A549 (cell line): ENCODE measurements around the gene NYNRIN. TPM values are rescaled to one million over a fixed set of nuclear protein-coding genes. Genes with fewer than 3 reads are reported as not detected.

Experiments
- ATAC-seq, 2 experiments: fragments of 200-7000 bp in 1 of 2; fragments of >200 bp in 1 of 2; cut with Nextera tagmentation in 1 of 2; cut with Tn5 transposase in 1 of 2; 3 replicates each; pipeline versions ENCODE4 v1.8.0 to v1.9.1; 2018 to 2020; ENCODE audit warnings: mild to moderate bottlenecking in 1 of 2, moderate library complexity in 1 of 2
- CTCF ChIA-PET: fragments of 300-600 bp; sonication (Branson Sonifier 250); formaldehyde crosslinking; extraction: SDS; loops from one replicate; lab custom pipeline; 2021; ENCODE audit warnings: antibody characterized with exemption, inconsistent platforms; lab: Yijun Ruan, JAX
- POLR2A ChIA-PET: fragments of 350-600 bp; formaldehyde crosslinking; extraction: SDS; loops from one replicate; lab custom pipeline; 2021; ENCODE audit warnings: antibody characterized with exemption, inconsistent platforms; lab: Yijun Ruan, JAX
- DNase-seq, 2 experiments: peaks; one replicate each; pipeline versions ENCODE4 v3.0.0 to v3.0.0-alpha.2; 2011 to 2016; ENCODE audit warnings: low read depth in 1 of 2, low spot score in 1 of 2
- FAIRE-seq: peaks from 2 replicates; lab custom pipeline; 2011; peaks lifted over from hg19 to GRCh38; lab: Jason Lieb, UNC
- H3K27ac ChIP-seq, 2 experiments: fragments of >200 bp; sonication (Bioruptor Twin); formaldehyde crosslinking; 3 replicates each; pipeline ENCODE4 v1.5.1; 2016 to 2017
- H3K4me1 ChIP-seq: fragments of >200 bp; sonication (Bioruptor Twin); formaldehyde crosslinking; 3 replicates; pipeline ENCODE4 v1.6.1; 2016
- H3K4me2 ChIP-seq: fragments of >200 bp; sonication (Bioruptor Twin); formaldehyde crosslinking; 3 replicates; pipeline ENCODE4 v1.6.1; 2016
- H3K4me3 ChIP-seq: fragments of >200 bp; sonication (Bioruptor Twin); formaldehyde crosslinking; 3 replicates; pipeline ENCODE4 v1.5.1; 2016
- H3K9me3 ChIP-seq: fragments of >200 bp; sonication (Bioruptor Twin); formaldehyde crosslinking; 3 replicates; pipeline ENCODE4 v1.6.1; 2016
- CEBPB ChIP-seq, 2 experiments: fragments of >200 bp in 1 of 2; sonication (Bioruptor Twin) in 1 of 2; formaldehyde crosslinking in 1 of 2; IDR thresholded peaks; 2 replicates each; pipeline ENCODE4 v1.6.1; 2012 to 2016
- E2F6 ChIP-seq: IDR thresholded peaks from 2 replicates; pipeline ENCODE4 v1.6.1; 2012; ENCODE audit warnings: low read depth, borderline replicate concordance
- EHF ChIP-seq: fragments of 250-450 bp; sonication (Bioruptor Pico); IDR thresholded peaks from 2 replicates; pipeline ENCODE4 v1.5.0; 2020; ENCODE audit warnings: mild to moderate bottlenecking
- FOSL2 ChIP-seq, 2 experiments: fragments of 450-650 bp in 1 of 2; fragments of >200 bp in 1 of 2; sonication (Bioruptor Twin) in 1 of 2; formaldehyde crosslinking; IDR thresholded peaks; 2 replicates each; pipeline versions ENCODE4 v1.5.0 to v1.6.1; 2016 to 2020; ENCODE audit warnings: mild to moderate bottlenecking in 1 of 2, moderate library complexity in 1 of 2
- FOXS1 ChIP-seq: fragments of 250-450 bp; sonication (Bioruptor Pico); IDR thresholded peaks from 2 replicates; pipeline ENCODE4 v1.5.0; 2020; ENCODE audit warnings: mild to moderate bottlenecking, moderate library complexity
- GATA3 ChIP-seq: IDR thresholded peaks from 2 replicates; pipeline ENCODE4 v1.6.1; 2012; ENCODE audit warnings: borderline replicate concordance
- HOXB13 ChIP-seq: fragments of 250-450 bp; sonication (Bioruptor Pico); IDR thresholded peaks from 2 replicates; pipeline ENCODE4 v1.5.0; 2020; ENCODE audit warnings: low read depth, mild to moderate bottlenecking, moderate library complexity
- JUN ChIP-seq, 2 experiments: fragments of >200 bp; sonication (Bioruptor Twin); formaldehyde crosslinking; IDR thresholded peaks; 2 replicates in 1 of 2; 3 replicates in 1 of 2; pipeline ENCODE4 v1.6.1; 2016 to 2017
- MAFK ChIP-seq: fragments of 450-650 bp; IDR thresholded peaks from 2 replicates; pipeline ENCODE4 v1.6.1; 2014; ENCODE audit not compliant: partially characterized antibody
- MAZ ChIP-seq: fragments of 150-350 bp; IDR thresholded peaks from 2 replicates; pipeline ENCODE4 v1.6.1; 2014; ENCODE audit warnings: antibody characterized with exemption, low read depth, low read length, borderline replicate concordance
- MYC ChIP-seq: IDR thresholded peaks from 2 replicates; pipeline ENCODE4 v1.6.1; 2012; ENCODE audit warnings: mild to moderate bottlenecking, inconsistent platforms, low read length, improper control_type of control experiment, borderline replicate concordance
- NPAS2 ChIP-seq: fragments of 250-450 bp; sonication (Bioruptor Pico); IDR thresholded peaks from 2 replicates; pipeline ENCODE4 v1.8.0; 2022; ENCODE audit warnings: mild to moderate bottlenecking, moderate library complexity, borderline replicate concordance
- PHF8 ChIP-seq: fragments of 200-600 bp; sonication (generic); IDR thresholded peaks from 2 replicates; pipeline ENCODE4 v1.6.1; 2016; ENCODE audit warnings: low read depth, mild to moderate bottlenecking, antibody characterized with exemption, moderate library complexity, borderline replicate concordance
- POLR2A ChIP-seq: IDR thresholded peaks from 2 replicates; pipeline ENCODE4 v1.6.1; 2012; ENCODE audit warnings: mild to moderate bottlenecking, low read length
- RARB ChIP-seq: fragments of 250-450 bp; sonication (Bioruptor Pico); IDR thresholded peaks from 2 replicates; pipeline ENCODE4 v1.8.0; 2021; ENCODE audit warnings: mild to moderate bottlenecking, moderate library complexity
- RFX5 ChIP-seq: fragments of 450-650 bp; IDR thresholded peaks from 2 replicates; pipeline ENCODE4 v1.7.1; 2014; ENCODE audit warnings: antibody characterized with exemption, mild to moderate bottlenecking, moderate library complexity
- SMC3 ChIP-seq: fragments of >200 bp; sonication (Bioruptor Twin); formaldehyde crosslinking; IDR thresholded peaks from 3 replicates; pipeline ENCODE4 v1.6.1; 2018; ENCODE audit warnings: inconsistent platforms
- TP53 ChIP-seq: fragments of 250-450 bp; sonication (Bioruptor Pico); IDR thresholded peaks from 2 replicates; pipeline ENCODE4 v1.5.0; 2021; ENCODE audit warnings: mild to moderate bottlenecking, moderate library complexity
- USF2 ChIP-seq: fragments of 450-650 bp; IDR thresholded peaks from 2 replicates; pipeline ENCODE4 v1.6.1; 2014; ENCODE audit warnings: antibody characterized with exemption
- ZNF302 ChIP-seq: fragments of 250-450 bp; sonication (Bioruptor Pico); IDR thresholded peaks from 2 replicates; pipeline ENCODE4 v1.9.0; 2021; ENCODE audit warnings: inconsistent platforms, mild to moderate bottlenecking, moderate library complexity
- WGBS: methylation state at CpG from one replicate; pipeline ENCODE4 v1.1.6; 2017; ENCODE audit errors: missing lambda C conversion rate; 5-methylcytosine and 5-hydroxymethylcytosine counted together
- polyA plus RNA-seq, 4 experiments: library from polyadenylated mRNA; depleted of rRNA in 3 of 4; stranded (reverse); fragments of >200 nt; fragmentation: RNase III in 1 of 4; extraction: RNeasy Plus Mini Kit Qiagen cat#74134 plus additional on column Dnase treatment in 1 of 4; gene quantifications; 2 replicates in 3 of 4; 3 replicates in 1 of 4; pipeline ENCODE4 v1.2.3, GENCODE V29; 2011 to 2017
- TF ChIP-seq, protein P1 (sequence below): IDR thresholded peaks from 2 replicates; pipeline ENCODE4 v1.6.1; 2012
- TF ChIP-seq, protein P2 (sequence below): fragments of >200 bp; sonication (Bioruptor Twin); formaldehyde crosslinking; IDR thresholded peaks from 3 replicates; pipeline ENCODE4 v1.6.1; 2016
- TF ChIP-seq, protein P3 (sequence below): fragments of >200 bp; sonication (Bioruptor Twin); formaldehyde crosslinking; IDR thresholded peaks from 2 replicates; pipeline ENCODE4 v1.6.1; 2016
- TF ChIP-seq, protein P4 (sequence below): IDR thresholded peaks from 2 replicates; pipeline ENCODE4 v1.6.1; 2012
- TF ChIP-seq, protein P5 (sequence below): fragments of >200 bp; sonication (Bioruptor Twin); formaldehyde crosslinking; IDR thresholded peaks from 3 replicates; pipeline ENCODE4 v1.5.1; 2016

NYNRIN gene
- polyA plus RNA-seq, 2 of the 4 experiments (the other 2 are of a cell fraction) = 0.19 to 0.44 TPM

- no peaks in the 10 kb centered on the region for H3K9me3 ChIP-seq
- ChIA-PET POLR2A (interaction anchor here (0.6 to 3.6 kb wide), 31 partner anchors 9 to 1202 kb away, joined by 3 to 66 read pairs (median 5); partner anchors contain the start of genes CIDEB, DHRS1, MDP1 and NOP9), CTCF (interaction anchor here (1.3 to 18.0 kb wide), 4 partner anchors 16 to 110 kb away, joined by 4 to 1142 read pairs (median 143); partner anchors contain the start of genes ADCY4, CIDEB, DHRS1 and LTB4R)
- 16% methylated on average over 18 of the region's 57 CpGs for WGBS
- ATAC-seq (peak; percentile 81), FAIRE-seq (no peak), DNase-seq (peak; percentile 93 to 96)
- H3K4me3 ChIP-seq = peak within 1 kb of the TSS; percentile 86
- no peak for TF ChIP-seq MAZ
- TF ChIP-seq, protein P1, sequence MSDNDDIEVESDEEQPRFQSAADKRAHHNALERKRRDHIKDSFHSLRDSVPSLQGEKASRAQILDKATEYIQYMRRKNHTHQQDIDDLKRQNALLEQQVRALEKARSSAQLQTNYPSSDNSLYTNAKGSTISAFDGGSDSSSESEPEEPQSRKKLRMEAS = peak; percentile 64
- TF ChIP-seq, protein P2, sequence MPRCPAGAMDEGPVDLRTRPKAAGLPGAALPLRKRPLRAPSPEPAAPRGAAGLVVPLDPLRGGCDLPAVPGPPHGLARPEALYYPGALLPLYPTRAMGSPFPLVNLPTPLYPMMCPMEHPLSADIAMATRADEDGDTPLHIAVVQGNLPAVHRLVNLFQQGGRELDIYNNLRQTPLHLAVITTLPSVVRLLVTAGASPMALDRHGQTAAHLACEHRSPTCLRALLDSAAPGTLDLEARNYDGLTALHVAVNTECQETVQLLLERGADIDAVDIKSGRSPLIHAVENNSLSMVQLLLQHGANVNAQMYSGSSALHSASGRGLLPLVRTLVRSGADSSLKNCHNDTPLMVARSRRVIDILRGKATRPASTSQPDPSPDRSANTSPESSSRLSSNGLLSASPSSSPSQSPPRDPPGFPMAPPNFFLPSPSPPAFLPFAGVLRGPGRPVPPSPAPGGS = peak; percentile 90
- no peak for TF ChIP-seq TP53
- no peak for TF ChIP-seq RARB (CRISPR knock-in tag)
- peak; percentile 48; the same call in 1 of the 2 replicates for TF ChIP-seq HOXB13
- no peak for TF ChIP-seq CEBPB (IDR thresholded peaks at IDR 0.05)
- TF ChIP-seq GATA3 = no peak
- peak; percentile 72 for TF ChIP-seq POLR2A
- TF ChIP-seq MYC = no peak; the same call in none of the 2 replicates
- TF ChIP-seq EHF = no peak
- TF ChIP-seq MAFK = no peak
- TF ChIP-seq SMC3 = no peak
- TF ChIP-seq, protein P3, sequence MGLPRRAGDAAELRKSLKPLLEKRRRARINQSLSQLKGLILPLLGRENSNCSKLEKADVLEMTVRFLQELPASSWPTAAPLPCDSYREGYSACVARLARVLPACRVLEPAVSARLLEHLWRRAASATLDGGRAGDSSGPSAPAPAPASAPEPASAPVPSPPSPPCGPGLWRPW = no peak
- TF ChIP-seq, protein P4, sequence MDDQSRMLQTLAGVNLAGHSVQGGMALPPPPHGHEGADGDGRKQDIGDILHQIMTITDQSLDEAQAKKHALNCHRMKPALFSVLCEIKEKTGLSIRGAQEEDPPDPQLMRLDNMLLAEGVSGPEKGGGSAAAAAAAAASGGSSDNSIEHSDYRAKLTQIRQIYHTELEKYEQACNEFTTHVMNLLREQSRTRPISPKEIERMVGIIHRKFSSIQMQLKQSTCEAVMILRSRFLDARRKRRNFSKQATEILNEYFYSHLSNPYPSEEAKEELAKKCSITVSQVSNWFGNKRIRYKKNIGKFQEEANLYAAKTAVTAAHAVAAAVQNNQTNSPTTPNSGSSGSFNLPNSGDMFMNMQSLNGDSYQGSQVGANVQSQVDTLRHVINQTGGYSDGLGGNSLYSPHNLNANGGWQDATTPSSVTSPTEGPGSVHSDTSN = no peak; the same call in 1 of the 2 replicates
- no peak for TF ChIP-seq USF2
- TF ChIP-seq PHF8 = peak; percentile 97
- no peak for TF ChIP-seq FOXS1
- TF ChIP-seq E2F6 = peak; percentile 67
- no peak for TF ChIP-seq RFX5
- TF ChIP-seq FOSL2 (IDR thresholded peaks at IDR 0.05) = no peak
- peak; percentile 52 for TF ChIP-seq FOSL2 (CRISPR knock-in tag; IDR thresholded peaks at IDR 0.05)
- no peak for TF ChIP-seq ZNF302
- TF ChIP-seq NPAS2 (CRISPR knock-in tag) = no peak
- peak; percentile 90 to 94; a peak in 4 of 5 replicates for TF ChIP-seq JUN (IDR thresholded peaks at IDR 0.05)
- TF ChIP-seq, protein P5, sequence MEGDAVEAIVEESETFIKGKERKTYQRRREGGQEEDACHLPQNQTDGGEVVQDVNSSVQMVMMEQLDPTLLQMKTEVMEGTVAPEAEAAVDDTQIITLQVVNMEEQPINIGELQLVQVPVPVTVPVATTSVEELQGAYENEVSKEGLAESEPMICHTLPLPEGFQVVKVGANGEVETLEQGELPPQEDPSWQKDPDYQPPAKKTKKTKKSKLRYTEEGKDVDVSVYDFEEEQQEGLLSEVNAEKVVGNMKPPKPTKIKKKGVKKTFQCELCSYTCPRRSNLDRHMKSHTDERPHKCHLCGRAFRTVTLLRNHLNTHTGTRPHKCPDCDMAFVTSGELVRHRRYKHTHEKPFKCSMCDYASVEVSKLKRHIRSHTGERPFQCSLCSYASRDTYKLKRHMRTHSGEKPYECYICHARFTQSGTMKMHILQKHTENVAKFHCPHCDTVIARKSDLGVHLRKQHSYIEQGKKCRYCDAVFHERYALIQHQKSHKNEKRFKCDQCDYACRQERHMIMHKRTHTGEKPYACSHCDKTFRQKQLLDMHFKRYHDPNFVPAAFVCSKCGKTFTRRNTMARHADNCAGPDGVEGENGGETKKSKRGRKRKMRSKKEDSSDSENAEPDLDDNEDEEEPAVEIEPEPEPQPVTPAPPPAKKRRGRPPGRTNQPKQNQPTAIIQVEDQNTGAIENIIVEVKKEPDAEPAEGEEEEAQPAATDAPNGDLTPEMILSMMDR = no peak
- H3K4me1 ChIP-seq = peaks cover 25% of the 10 kb centered on the region
- peak within 1 kb of the TSS; percentile 88 for H3K4me2 ChIP-seq
- peak within 1 kb of the TSS; percentile 97 to 99 for H3K27ac ChIP-seq
Observed at GRCh38 chr14:24429395-24430142, 30.8 kb downstream of the NYNRIN start, which contains the start of the genes CBLN3 and KHNYN. CBLN3 (minus strand) TSS chr14:24429668; CDS start chr14:24429054, 614 bp downstream. KHNYN (plus strand) TSS chr14:24429954; CDS start chr14:24430731, 777 bp downstream.
